GM23338 (cell line): ENCODE data around the gene EEF1G. TPM values are rescaled to one million over a fixed set of nuclear protein-coding genes. Genes with fewer than 3 reads are reported as not detected.

Source experiments
- ATAC-seq: fragments of 200-7000 bp; cut with Tn5 transposase; 3 replicates; pipeline ENCODE4 v1.9.1; 2020
- DNase-seq: peaks from one replicate; pipeline ENCODE4 v3.0.0-alpha.2; 2015; ENCODE audit warnings: low spot score
- H2AFZ ChIP-seq: fragments of 200-600 bp; sonication (generic); 2 replicates; pipeline ENCODE4 v1.8.0; 2016; ENCODE audit warnings: antibody characterized with exemption, mild to moderate bottlenecking, moderate library complexity
- H3F3A ChIP-seq: fragments of 200-600 bp; sonication (generic); replicated peaks from 2 replicates; pipeline ENCODE4 v1.8.0; 2017; ENCODE audit warnings: antibody characterized with exemption, mixed run types, low read depth
- H3K27ac ChIP-seq: fragments of 200-600 bp; sonication (generic); 2 replicates; pipeline ENCODE4 v1.6.1; 2016; ENCODE audit warnings: low read depth
- H3K27me3 ChIP-seq: fragments of 200-600 bp; sonication (generic); 2 replicates; pipeline ENCODE4 v1.8.0; 2016; ENCODE audit warnings: mild to moderate bottlenecking, mixed run types, moderate library complexity; ENCODE audit not compliant: insufficient read depth
- H3K36me3 ChIP-seq: fragments of 200-600 bp; sonication (generic); 2 replicates; pipeline ENCODE4 v1.8.0; 2016; ENCODE audit warnings: mild to moderate bottlenecking; ENCODE audit not compliant: insufficient read depth
- H3K4me1 ChIP-seq: fragments of 200-600 bp; sonication (generic); 2 replicates; pipeline ENCODE4 v1.8.0; 2016; ENCODE audit warnings: mild to moderate bottlenecking, moderate library complexity; ENCODE audit not compliant: insufficient read depth
- H3K4me2 ChIP-seq: fragments of 200-600 bp; sonication (generic); 2 replicates; pipeline ENCODE4 v1.7.1; 2017; ENCODE audit warnings: mixed run types
- H3K4me3 ChIP-seq: fragments of 200-600 bp; sonication (generic); 2 replicates; pipeline ENCODE4 v1.6.1; 2016; ENCODE audit warnings: mixed run types
- H3K79me2 ChIP-seq: fragments of 200-600 bp; sonication (generic); replicated peaks from 2 replicates; pipeline ENCODE4 v1.8.0; 2017; ENCODE audit warnings: mild to moderate bottlenecking; ENCODE audit not compliant: insufficient read depth
- H3K9me2 ChIP-seq: fragments of 200-600 bp; sonication (generic); 2 replicates; pipeline ENCODE4 v1.8.0; 2017; ENCODE audit not compliant: insufficient read depth
- H4K20me1 ChIP-seq: fragments of 200-600 bp; sonication (generic); replicated peaks from 2 replicates; pipeline ENCODE4 v1.8.0; 2017; ENCODE audit warnings: mild to moderate bottlenecking; ENCODE audit not compliant: insufficient read depth
- H3K27ac Mint-ChIP-seq: 2 replicates; pipeline ENCODE4 v1.8.0; 2020; ENCODE audit warnings: inconsistent platforms, mild to moderate bottlenecking, moderate library complexity, mixed read lengths
- H3K27me3 Mint-ChIP-seq: 3 replicates; pipeline ENCODE4 v1.8.0; 2022; ENCODE audit warnings: low read depth, mild to moderate bottlenecking, moderate library complexity, mixed read lengths, inconsistent platforms; ENCODE audit not compliant: insufficient read depth, poor library complexity
- H3K36me3 Mint-ChIP-seq: 3 replicates; pipeline ENCODE4 v1.8.0; 2021; ENCODE audit warnings: low read depth, mild to moderate bottlenecking, inconsistent platforms, moderate library complexity, mixed read lengths
- H3K4me1 Mint-ChIP-seq: 3 replicates; pipeline ENCODE4 v1.8.0; 2020; ENCODE audit warnings: mild to moderate bottlenecking, inconsistent platforms, mixed read lengths
- H3K4me3 Mint-ChIP-seq: 3 replicates; pipeline ENCODE4 v1.8.0; 2021; ENCODE audit warnings: moderate library complexity, mild to moderate bottlenecking, inconsistent platforms, mixed read lengths
- H3K9me3 Mint-ChIP-seq: 3 replicates; pipeline ENCODE4 v1.8.0; 2020; ENCODE audit warnings: moderate library complexity, mild to moderate bottlenecking, inconsistent platforms, mixed read lengths
- CREB1 ChIP-seq: fragments of 250-450 bp; sonication (Bioruptor Pico); IDR thresholded peaks from 2 replicates; pipeline ENCODE4 v1.5.0; 2020; ENCODE audit warnings: low read depth, mild to moderate bottlenecking, moderate library complexity
- JUNB ChIP-seq: IDR thresholded peaks from one replicate; pipeline ENCODE4 v1.6.1; 2016; ENCODE audit warnings: antibody characterized with exemption; ENCODE audit not compliant: unreplicated experiment
- NANOG ChIP-seq: IDR thresholded peaks from 2 replicates; pipeline ENCODE4 v1.6.1; 2016; ENCODE audit warnings: antibody characterized with exemption, borderline replicate concordance
- POLR2AphosphoS5 ChIP-seq: IDR thresholded peaks from 2 replicates; pipeline ENCODE4 v1.6.1; 2016; ENCODE audit warnings: antibody characterized with exemption, low read depth
- STAT1 ChIP-seq: IDR thresholded peaks from one replicate; pipeline ENCODE4 v1.6.1; 2016; ENCODE audit warnings: antibody characterized with exemption; ENCODE audit not compliant: unreplicated experiment
- ZNF331 ChIP-seq: fragments of 250-450 bp; sonication (Bioruptor Pico); IDR thresholded peaks from 2 replicates; pipeline ENCODE4 v1.5.0; 2020; ENCODE audit warnings: low read depth, mild to moderate bottlenecking, moderate library complexity
- ZNF462 ChIP-seq: fragments of 250-450 bp; sonication (Bioruptor Pico); IDR thresholded peaks from 2 replicates; pipeline ENCODE4 v1.5.0; 2020; ENCODE audit warnings: mild to moderate bottlenecking, moderate library complexity
- polyA plus RNA-seq: library from polyadenylated mRNA; unstranded; fragments of >200 nt; fragmentation: Nextera tagmentation; extraction: Ambion mirVana; gene quantifications from 2 replicates; pipeline ENCODE4 v1.2.1, GENCODE V29; 2016
- total RNA-seq: library from RNA; depleted of rRNA; stranded (reverse); fragments of >200 nt; shearing (Covaris generic); gene quantifications from 2 replicates; pipeline ENCODE4 v1.2.3, GENCODE V29; 2014

The EEF1G gene
- total and polyA plus RNA-seq, 2 experiments from 2014 or later = 696 to 1,316 TPM

GRCh38 chr11:62577046-62577714, 3.5 kb upstream of the EEF1G start:
- H3K4me1 ChIP-seq = peaks cover 15% of the 10 kb centered on the region
- no peak overlapping the region for H2AFZ ChIP-seq
- H4K20me1 ChIP-seq = peaks cover 8% of the 10 kb centered on the region; the same call in 1 of the 2 replicates
- peaks cover 5% of the 10 kb centered on the region for H3K36me3 ChIP-seq
- H3K27ac ChIP-seq = no peak overlapping the region
- H3K36me3 Mint-ChIP-seq = peaks cover 52% of the 10 kb centered on the region
- no peak overlapping the region for H3K4me2 ChIP-seq
- TF ChIP-seq ZNF462 (CRISPR knock-in tag) = no peak
- no peak for TF ChIP-seq CREB1 (CRISPR knock-in tag)
- no peak for TF ChIP-seq JUNB
- TF ChIP-seq POLR2AphosphoS5 = no peak
- no peak for TF ChIP-seq NANOG
- TF ChIP-seq STAT1 = no peak
- no peak for TF ChIP-seq ZNF331 (CRISPR knock-in tag)
- H3K4me3 ChIP-seq = no peak overlapping the region
- H3K27ac Mint-ChIP-seq = 0 out of 2 replicates have a peak overlapping the region, but pooled peaks have one; percentile 48
- H3K27me3 ChIP-seq = no peaks in the 10 kb centered on the region
- no peaks in the 10 kb centered on the region for H3K9me2 ChIP-seq
- H3K4me1 Mint-ChIP-seq = peaks cover 17% of the 10 kb centered on the region
- H3K27me3 Mint-ChIP-seq = peaks cover 13% of the 10 kb centered on the region
- no peaks in the 10 kb centered on the region for H3K9me3 Mint-ChIP-seq
- no peak overlapping the region for H3K4me3 Mint-ChIP-seq
- peaks cover 14% of the 10 kb centered on the region for H3K79me2 ChIP-seq
- no peak for ATAC-seq
- peaks cover 20% of the 10 kb centered on the region for H3F3A ChIP-seq
- no peak for DNase-seq
